Measurements from ENCODE around the gene MC1R.
"Not testable (repeated sequence)": the region's sequence is repeated elsewhere in the genome, so short reads cannot be mapped to it uniquely, and the experiment has no call there.

Gene MC1R

DNA sequence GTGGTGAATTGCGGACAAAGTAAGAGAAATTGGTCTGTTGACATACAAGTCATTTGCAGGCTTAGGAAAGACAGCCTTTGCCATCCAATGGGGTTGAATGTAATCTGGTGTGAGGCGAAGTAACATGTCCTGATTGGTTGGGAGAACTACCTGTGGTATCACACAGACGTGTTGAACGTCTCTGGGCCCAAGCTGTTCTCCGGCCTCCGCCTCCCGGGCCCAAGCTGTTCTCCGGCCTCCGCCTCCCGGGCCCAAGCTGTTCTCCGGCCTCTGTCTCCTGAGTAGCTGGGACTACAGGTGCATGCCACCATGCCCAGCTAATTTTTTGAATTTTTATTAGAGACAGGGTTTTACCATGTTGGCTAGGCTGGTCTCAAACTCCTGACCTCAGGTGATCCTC lies 49.4 kb downstream of the MC1R start:
- not testable (repeated sequence) for H3K27ac ChIP-seq (ENCODE audit: low read depth, low read length); H3K9ac ChIP-seq (ENCODE audit: low read depth, low read length); H3K27me3 ChIP-seq (ENCODE audit: insufficient read depth, low read length); H3K9me3 ChIP-seq (ENCODE audit: insufficient read depth, low read depth, low read length); H3K4me3 ChIP-seq (ENCODE audit: low read length); H3K4me1 ChIP-seq (ENCODE audit: insufficient read depth, low read length)
- 91% methylated on average over 11 of the region's 11 CpGs for WGBS
- peaks cover 20% of the 10 kb centered on the region for H3K36me3 ChIP-seq (ENCODE audit: insufficient read depth, low read length)

DNA sequence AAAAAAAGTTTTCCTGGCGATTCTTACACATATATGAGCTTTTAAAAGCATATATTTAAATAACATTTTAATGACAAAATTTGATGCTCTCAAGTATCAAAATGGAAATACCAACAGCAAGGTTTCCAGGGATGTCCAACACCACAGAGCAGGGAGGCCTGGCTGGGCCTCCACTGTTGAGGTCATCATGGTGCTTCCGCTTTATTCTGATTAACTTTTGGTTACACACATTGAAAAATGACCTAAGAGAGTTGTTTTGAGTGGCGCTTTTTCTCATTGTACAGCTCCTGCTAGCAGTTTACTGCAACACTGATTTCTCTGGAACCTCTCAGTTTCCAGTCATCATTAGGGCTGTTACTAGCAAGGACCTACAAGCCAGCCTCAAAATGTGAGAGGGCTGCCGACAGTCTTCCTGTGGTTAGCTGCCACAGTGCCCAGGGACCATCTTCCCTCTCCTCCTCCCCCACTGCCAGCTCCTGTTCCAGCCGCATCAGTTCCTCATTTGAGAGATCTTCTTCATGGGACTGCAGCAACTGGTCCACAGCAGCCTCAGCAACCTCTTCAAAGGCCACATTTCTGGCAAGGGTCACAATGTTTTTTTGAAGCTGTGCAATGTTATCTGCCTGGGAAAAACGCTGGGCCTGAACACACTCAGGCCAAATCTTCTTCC lies 51.2 kb downstream of the MC1R start:
- Histone ChIP-seq H3K27me3 (ENCODE audit: insufficient read depth, low read length) (no peaks in the 10 kb centered on the region; the same call in 1 of the 2 replicates), H3K9me3 (ENCODE audit: insufficient read depth, low read depth, low read length) (peaks cover 7% of the 10 kb centered on the region), H3K4me1 (ENCODE audit: insufficient read depth, low read length) (peaks cover 7% of the 10 kb centered on the region; the same call in 1 of the 2 replicates), H3K4me3 (ENCODE audit: low read length) (no peak overlapping the region), H3K9ac (ENCODE audit: low read depth, low read length) (no peak overlapping the region), H3K27ac (ENCODE audit: low read depth, low read length) (no peak overlapping the region), H3K36me3 (ENCODE audit: insufficient read depth, low read length) (peaks cover 15% of the 10 kb centered on the region)
- 98% methylated on average over 5 of the region's 6 CpGs for WGBS

Data from HUES64 (cell line).